Measurements from ENCODE around the gene CLEC4F.

Gene CLEC4F

DNA sequence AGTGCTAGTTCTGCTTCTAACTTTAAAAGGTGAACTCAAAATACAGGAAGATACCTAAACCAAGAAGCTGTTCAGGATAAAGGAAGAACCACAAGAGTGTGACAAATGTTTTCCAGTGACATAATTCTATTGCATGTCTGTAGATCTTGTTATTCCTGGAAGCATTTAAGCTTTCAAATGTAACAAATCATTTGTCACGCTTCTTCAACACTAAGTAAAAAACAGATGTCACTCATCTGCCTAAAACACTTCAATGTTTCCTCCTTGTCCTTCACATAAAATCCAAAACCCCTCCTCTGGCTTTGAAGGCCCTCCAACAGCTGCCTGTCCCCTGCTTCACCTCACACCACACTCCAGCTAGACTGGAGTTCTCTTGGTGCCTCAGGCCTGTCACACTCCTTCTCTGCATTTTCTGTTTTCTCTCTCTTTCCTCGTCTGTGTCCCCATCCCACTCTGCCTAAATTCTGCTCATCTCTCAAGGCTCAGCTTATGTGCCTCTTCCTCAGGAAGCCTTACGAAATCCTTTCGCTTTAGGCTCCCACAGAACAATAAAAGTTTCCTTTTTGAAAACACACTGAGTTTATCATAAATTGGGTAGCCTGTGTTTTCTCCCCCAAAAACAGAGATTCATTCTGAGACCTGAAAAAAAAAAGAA lies 6.4 kb upstream of the CLEC4F start:
- H3K4me1 ChIP-seq (ENCODE audit: control insufficient read depth, insufficient read depth, low read length, poor library complexity, severe bottlenecking) = peaks cover 8% of the 10 kb centered on the region
- H3K9me3 ChIP-seq (ENCODE audit: control insufficient read depth, low read length) = no peaks in the 10 kb centered on the region
- WGBS, 2 experiments (ENCODE audit: insufficient coverage in 2 of 2) = 73 to 85% methylated on average over 3 of the region's 4 CpGs
- H3K4me3 ChIP-seq (ENCODE audit: extremely low read depth, insufficient read depth, low read length, poor library complexity, severe bottlenecking) = no peak overlapping the region
- H3K27ac ChIP-seq (ENCODE audit: low read depth, low read length, severe bottlenecking) = no peak overlapping the region
- no peaks in the 10 kb centered on the region for H3K36me3 ChIP-seq (ENCODE audit: control insufficient read depth, insufficient read depth, low read length)

DNA sequence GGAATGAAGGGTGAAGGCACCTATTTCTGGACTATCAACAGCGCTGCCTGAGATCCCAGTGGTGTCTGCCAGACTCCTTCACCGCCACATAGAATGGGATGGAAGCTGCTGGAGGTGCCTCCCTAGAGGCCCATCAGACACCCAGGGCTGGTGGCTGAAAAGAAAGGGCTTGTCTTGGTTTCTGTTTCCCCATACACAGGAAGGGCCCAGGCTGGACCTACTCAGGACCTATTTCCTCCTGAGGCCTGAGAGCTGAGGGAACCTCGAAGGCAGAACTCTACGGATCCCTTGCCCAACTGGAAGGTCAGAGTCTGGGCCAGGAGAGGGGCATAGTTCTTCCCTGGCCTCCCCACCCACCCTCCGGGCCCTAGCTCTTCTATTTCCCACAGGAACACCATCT lies 2.9 kb upstream of the CLEC4F start:
- Histone ChIP-seq H3K9me3 (ENCODE audit: control insufficient read depth, low read length) (no peaks in the 10 kb centered on the region), H3K27ac (ENCODE audit: low read depth, low read length, severe bottlenecking) (no peak overlapping the region), H3K36me3 (ENCODE audit: control insufficient read depth, insufficient read depth, low read length) (no peaks in the 10 kb centered on the region), H3K4me1 (ENCODE audit: control insufficient read depth, insufficient read depth, low read length, poor library complexity, severe bottlenecking) (no peaks in the 10 kb centered on the region), H3K4me3 (ENCODE audit: extremely low read depth, insufficient read depth, low read length, poor library complexity, severe bottlenecking) (no peak overlapping the region)
- 56 to 65% methylated on average over 3 to 4 of the region's 5 CpGs for WGBS, 2 experiments (ENCODE audit: insufficient coverage in 2 of 2)

DNA sequence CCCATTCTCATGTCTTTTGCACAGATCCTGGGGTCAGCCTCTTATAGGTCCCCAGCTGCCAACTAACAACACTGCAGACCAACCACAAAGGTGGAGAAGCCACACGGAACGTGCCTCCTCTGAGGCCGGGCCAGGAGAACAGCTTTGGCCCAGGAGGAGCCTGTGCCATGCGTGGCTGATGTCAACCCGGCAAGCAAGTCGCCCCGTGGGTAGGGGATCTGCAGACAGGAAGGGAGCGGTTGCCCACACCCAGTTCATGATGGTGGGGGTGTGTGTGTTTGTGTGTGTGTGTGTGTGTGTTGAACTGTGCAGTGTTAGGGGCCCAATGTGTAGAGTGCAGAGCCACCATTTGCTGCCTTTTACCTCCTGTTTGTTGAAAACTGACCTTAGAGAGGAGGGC lies 2.4 kb upstream of the CLEC4F start:
- WGBS, 2 experiments (ENCODE audit: insufficient coverage in 2 of 2) = 52 to 59% methylated on average over 7 of the region's 8 CpGs
- Histone ChIP-seq H3K9me3 (ENCODE audit: control insufficient read depth, low read length) (no peaks in the 10 kb centered on the region), H3K36me3 (ENCODE audit: control insufficient read depth, insufficient read depth, low read length) (no peaks in the 10 kb centered on the region), H3K27ac (ENCODE audit: low read depth, low read length, severe bottlenecking) (no peak overlapping the region), H3K4me3 (ENCODE audit: extremely low read depth, insufficient read depth, low read length, poor library complexity, severe bottlenecking) (no peak overlapping the region), H3K4me1 (ENCODE audit: control insufficient read depth, insufficient read depth, low read length, poor library complexity, severe bottlenecking) (no peaks in the 10 kb centered on the region)

DNA sequence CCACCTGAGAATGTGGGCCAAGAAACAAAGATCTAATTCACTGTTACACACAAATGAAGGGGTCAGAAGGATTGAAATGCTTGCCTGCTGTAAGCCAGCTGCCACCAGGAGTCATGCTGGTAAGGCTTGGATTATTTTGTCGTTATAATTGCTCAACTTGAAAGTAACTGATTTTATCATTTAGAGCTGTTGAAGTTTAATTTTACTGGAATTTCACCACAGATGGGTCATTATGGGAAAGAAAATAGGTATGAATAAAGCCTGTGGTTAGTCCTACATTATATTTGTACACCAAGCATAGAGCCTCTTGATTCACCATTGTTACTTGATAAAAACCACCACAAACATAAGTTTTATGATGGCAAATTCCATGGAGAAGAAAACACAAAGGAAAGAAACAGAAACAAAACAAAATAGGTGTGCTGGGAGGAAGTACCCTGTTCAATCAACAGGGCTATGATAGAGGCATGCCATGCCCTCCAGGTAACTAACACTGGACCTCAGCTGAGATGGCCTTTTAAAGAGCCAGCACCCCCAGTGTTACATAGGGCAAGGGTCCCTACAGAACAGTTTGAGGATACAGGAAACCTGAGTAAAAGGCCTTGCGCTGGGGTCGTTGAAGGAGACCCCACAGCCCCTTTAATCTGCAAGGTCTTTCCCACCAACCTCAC lies 3.0 kb downstream of the CLEC4F start:
- Histone ChIP-seq H3K36me3 (ENCODE audit: control insufficient read depth, insufficient read depth, low read length) (no peaks in the 10 kb centered on the region), H3K4me3 (ENCODE audit: extremely low read depth, insufficient read depth, low read length, poor library complexity, severe bottlenecking) (no peak overlapping the region), H3K4me1 (ENCODE audit: control insufficient read depth, insufficient read depth, low read length, poor library complexity, severe bottlenecking) (no peaks in the 10 kb centered on the region), H3K27ac (ENCODE audit: low read depth, low read length, severe bottlenecking) (no peak overlapping the region), H3K9me3 (ENCODE audit: control insufficient read depth, low read length) (no peaks in the 10 kb centered on the region)
- 92 to 98% methylated on average over 3 of the region's 3 CpGs for WGBS, 2 experiments (ENCODE audit: insufficient coverage in 2 of 2)

DNA sequence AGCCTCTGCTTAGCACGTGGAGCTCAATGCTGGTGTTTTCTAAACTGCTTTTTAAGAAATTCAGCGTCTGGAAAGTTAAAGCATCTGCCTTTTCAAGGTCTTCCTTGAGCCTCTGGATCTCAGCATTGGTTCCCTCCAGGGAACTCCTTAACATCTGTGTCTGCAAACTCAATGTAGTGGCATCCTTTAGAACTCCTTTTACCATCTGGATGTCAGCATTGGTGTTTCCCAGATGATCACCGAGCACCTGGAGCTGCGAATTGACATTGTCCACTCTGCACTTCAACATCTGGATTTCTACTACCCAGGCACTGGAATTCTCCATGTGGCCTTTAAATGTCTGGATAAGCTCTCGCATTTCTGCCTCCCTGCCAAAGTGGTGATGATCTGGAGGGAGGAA lies 3.7 kb downstream of the CLEC4F start:
- Histone ChIP-seq H3K9me3 (ENCODE audit: control insufficient read depth, low read length) (no peaks in the 10 kb centered on the region), H3K27ac (ENCODE audit: low read depth, low read length, severe bottlenecking) (no peak overlapping the region), H3K36me3 (ENCODE audit: control insufficient read depth, insufficient read depth, low read length) (no peaks in the 10 kb centered on the region), H3K4me1 (ENCODE audit: control insufficient read depth, insufficient read depth, low read length, poor library complexity, severe bottlenecking) (no peaks in the 10 kb centered on the region), H3K4me3 (ENCODE audit: extremely low read depth, insufficient read depth, low read length, poor library complexity, severe bottlenecking) (no peak overlapping the region)
- 88 to 90% methylated on average over 4 to 5 of the region's 5 CpGs for WGBS, 2 experiments (ENCODE audit: insufficient coverage in 2 of 2)

DNA sequence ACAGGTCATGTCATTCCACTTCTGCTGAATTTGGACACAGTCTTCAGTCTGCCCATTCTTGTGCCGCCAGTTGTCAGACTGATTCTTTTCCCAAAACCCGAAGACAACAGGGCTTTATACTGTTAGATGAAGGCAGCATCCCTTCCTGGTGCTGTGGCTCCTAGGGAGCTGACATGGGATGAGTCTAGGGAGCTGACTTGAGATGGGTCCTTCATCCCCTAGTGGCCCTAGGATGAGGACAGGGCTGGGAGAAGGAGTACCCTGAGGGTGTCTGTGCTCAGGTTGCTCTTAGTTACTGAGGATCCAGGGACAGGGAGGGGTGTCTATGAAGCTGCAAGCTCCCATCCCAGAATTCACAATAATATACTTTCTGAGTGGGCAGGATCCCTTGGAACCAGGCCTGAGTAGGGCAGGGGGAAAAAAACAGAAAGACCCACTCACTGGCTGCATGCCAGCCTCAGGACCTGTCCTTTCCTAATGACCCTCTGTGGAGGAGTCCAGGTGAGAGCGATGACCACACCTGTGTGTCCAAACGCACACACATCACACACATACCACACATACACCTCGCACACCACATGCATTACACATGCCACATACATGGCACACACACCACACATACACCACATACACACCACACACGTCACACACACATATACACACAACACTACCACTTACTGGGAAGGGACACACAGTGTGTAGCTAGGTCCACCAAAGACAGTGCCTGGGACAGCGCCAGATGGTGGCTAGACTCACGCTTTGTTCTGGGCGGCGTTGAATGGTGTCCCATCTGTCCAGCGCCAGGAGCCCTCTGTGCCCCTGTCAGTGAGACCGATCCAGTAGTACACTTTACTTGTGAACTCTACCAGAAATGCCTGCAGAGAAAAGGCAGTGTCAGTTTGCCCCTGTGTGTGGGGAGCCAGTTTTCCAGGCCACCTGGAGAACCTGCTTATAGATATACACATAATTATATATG lies 11.1 kb downstream of the CLEC4F start:
- H3K27ac ChIP-seq (ENCODE audit: low read depth, low read length, severe bottlenecking) = no peak overlapping the region
- H3K36me3 ChIP-seq (ENCODE audit: control insufficient read depth, insufficient read depth, low read length) = no peaks in the 10 kb centered on the region
- 90 to 98% methylated on average over 11 of the region's 12 CpGs for WGBS, 2 experiments (ENCODE audit: insufficient coverage in 2 of 2)
- no peak overlapping the region for H3K4me3 ChIP-seq (ENCODE audit: extremely low read depth, insufficient read depth, low read length, poor library complexity, severe bottlenecking)
- H3K4me1 ChIP-seq (ENCODE audit: control insufficient read depth, insufficient read depth, low read length, poor library complexity, severe bottlenecking) = no peaks in the 10 kb centered on the region
- no peaks in the 10 kb centered on the region for H3K9me3 ChIP-seq (ENCODE audit: control insufficient read depth, low read length)

DNA sequence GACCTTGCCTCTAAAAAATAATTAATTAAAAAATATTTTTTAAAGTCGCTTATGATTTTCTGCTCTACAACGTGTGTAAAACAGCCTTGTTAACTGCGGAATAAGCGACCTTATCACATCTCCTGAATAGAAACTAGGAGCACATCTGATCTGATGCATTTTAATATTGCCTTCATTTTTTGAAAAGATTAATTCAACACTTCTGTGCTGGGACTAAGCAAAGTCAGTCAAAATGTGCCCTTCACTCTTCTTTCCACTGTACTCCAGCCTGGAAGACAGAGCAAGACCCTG lies 12.6 kb downstream of the CLEC4F start:
- 90 to 96% methylated on average over 3 to 4 of the region's 4 CpGs for WGBS, 2 experiments (ENCODE audit: insufficient coverage in 2 of 2)
- no peak overlapping the region for H3K4me3 ChIP-seq (ENCODE audit: extremely low read depth, insufficient read depth, low read length, poor library complexity, severe bottlenecking)
- H3K27ac ChIP-seq (ENCODE audit: low read depth, low read length, severe bottlenecking) = no peak overlapping the region
- no peaks in the 10 kb centered on the region for H3K36me3 ChIP-seq (ENCODE audit: control insufficient read depth, insufficient read depth, low read length)
- H3K4me1 ChIP-seq (ENCODE audit: control insufficient read depth, insufficient read depth, low read length, poor library complexity, severe bottlenecking) = no peaks in the 10 kb centered on the region
- H3K9me3 ChIP-seq (ENCODE audit: control insufficient read depth, low read length) = no peaks in the 10 kb centered on the region

DNA sequence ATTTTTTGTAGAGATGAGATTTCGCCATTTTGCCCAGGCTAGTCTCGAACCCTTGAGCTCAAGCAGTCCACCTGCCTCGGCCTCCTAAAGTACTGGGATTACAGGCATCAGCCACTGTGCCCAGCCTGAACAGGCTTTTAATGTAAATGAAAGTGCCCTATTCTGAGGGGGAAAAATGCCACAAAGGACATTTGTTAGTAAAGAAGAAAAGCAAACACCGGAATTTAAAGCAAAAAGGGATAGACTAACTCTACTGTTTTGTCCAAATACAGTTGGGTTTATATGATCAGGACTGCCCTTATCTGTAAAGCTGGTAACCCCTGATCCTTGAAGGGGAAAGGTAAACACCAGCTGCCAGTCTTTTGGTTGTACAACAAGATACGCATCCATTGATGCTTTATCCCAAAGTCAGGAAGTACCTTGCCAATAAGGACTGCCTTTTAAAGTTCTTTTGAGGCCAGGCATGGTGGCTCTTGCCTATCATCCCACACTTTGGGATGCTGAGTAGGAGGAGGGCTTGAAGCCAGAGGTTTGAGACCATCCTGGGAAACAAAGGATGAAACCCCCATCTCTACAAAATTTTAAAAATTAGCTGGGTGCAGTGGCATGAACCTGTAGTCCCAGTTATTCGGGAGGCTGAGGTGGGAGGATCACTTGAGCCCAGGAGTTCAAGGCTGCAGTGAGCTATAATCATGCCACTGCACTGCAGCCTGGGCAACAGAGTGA lies 13.1 kb downstream of the CLEC4F start:
- H3K4me3 ChIP-seq (ENCODE audit: extremely low read depth, insufficient read depth, low read length, poor library complexity, severe bottlenecking) = no peak overlapping the region
- H3K36me3 ChIP-seq (ENCODE audit: control insufficient read depth, insufficient read depth, low read length) = no peaks in the 10 kb centered on the region
- no peaks in the 10 kb centered on the region for H3K4me1 ChIP-seq (ENCODE audit: control insufficient read depth, insufficient read depth, low read length, poor library complexity, severe bottlenecking)
- 88 to 95% methylated on average over 2 to 5 of the region's 6 CpGs for WGBS, 2 experiments (ENCODE audit: insufficient coverage in 2 of 2)
- no peaks in the 10 kb centered on the region for H3K9me3 ChIP-seq (ENCODE audit: control insufficient read depth, low read length)
- H3K27ac ChIP-seq (ENCODE audit: low read depth, low read length, severe bottlenecking) = no peak overlapping the region

DNA sequence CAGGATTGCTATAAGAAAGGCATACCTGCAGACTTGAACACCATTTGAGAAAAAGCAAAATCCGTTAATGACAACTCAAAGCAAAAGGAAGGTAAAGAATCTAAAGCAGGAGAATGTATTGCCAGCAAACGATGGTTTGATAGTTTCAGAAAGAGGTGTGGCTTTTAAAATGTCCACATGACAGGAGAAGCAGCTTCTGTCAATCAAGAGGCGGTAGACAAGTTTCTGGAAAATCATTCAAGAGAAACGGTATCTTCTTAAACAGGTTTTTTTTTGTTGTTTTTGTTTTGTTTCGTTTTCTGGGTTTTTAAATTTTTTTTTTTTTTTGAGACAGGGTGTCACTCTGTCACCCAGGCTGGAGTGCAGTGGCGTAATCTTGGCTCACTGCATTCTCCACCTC lies 13.8 kb downstream of the CLEC4F start:
- Histone ChIP-seq H3K4me3 (ENCODE audit: extremely low read depth, insufficient read depth, low read length, poor library complexity, severe bottlenecking) (no peak overlapping the region), H3K36me3 (ENCODE audit: control insufficient read depth, insufficient read depth, low read length) (no peaks in the 10 kb centered on the region), H3K4me1 (ENCODE audit: control insufficient read depth, insufficient read depth, low read length, poor library complexity, severe bottlenecking) (no peaks in the 10 kb centered on the region), H3K9me3 (ENCODE audit: control insufficient read depth, low read length) (no peaks in the 10 kb centered on the region), H3K27ac (ENCODE audit: low read depth, low read length, severe bottlenecking) (no peak overlapping the region)
- 84 to 89% methylated on average over 5 of the region's 6 CpGs for WGBS, 2 experiments (ENCODE audit: insufficient coverage in 2 of 2)

DNA sequence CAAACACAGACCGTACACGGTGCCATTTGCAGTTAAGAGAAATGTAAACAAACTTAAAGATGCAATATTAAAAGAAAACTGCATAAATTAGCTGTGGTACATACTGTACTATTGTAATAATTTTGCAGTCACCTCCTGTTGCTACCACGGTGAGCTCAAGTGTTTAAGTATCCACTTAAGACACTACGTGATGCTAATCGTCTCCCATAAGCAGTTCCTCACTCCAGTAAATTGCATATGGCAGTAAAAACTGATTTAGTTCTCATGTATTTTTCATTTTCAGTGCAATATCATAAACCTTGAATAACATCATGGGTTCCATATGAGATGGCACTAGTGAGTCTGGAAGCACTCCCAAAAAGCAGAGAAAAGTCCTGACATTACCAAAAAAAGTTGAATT lies 14.4 kb downstream of the CLEC4F start:
- Histone ChIP-seq H3K4me3 (ENCODE audit: extremely low read depth, insufficient read depth, low read length, poor library complexity, severe bottlenecking) (no peak overlapping the region), H3K36me3 (ENCODE audit: control insufficient read depth, insufficient read depth, low read length) (no peaks in the 10 kb centered on the region), H3K9me3 (ENCODE audit: control insufficient read depth, low read length) (no peaks in the 10 kb centered on the region), H3K4me1 (ENCODE audit: control insufficient read depth, insufficient read depth, low read length, poor library complexity, severe bottlenecking) (no peaks in the 10 kb centered on the region), H3K27ac (ENCODE audit: low read depth, low read length, severe bottlenecking) (no peak overlapping the region)
- no CpG with 5 or more reads among the region's 5 CpGs for WGBS, 2 experiments (ENCODE audit: insufficient coverage in 2 of 2)
